Measurements from ENCODE around the gene GLDN.

The GLDN gene

DNA sequence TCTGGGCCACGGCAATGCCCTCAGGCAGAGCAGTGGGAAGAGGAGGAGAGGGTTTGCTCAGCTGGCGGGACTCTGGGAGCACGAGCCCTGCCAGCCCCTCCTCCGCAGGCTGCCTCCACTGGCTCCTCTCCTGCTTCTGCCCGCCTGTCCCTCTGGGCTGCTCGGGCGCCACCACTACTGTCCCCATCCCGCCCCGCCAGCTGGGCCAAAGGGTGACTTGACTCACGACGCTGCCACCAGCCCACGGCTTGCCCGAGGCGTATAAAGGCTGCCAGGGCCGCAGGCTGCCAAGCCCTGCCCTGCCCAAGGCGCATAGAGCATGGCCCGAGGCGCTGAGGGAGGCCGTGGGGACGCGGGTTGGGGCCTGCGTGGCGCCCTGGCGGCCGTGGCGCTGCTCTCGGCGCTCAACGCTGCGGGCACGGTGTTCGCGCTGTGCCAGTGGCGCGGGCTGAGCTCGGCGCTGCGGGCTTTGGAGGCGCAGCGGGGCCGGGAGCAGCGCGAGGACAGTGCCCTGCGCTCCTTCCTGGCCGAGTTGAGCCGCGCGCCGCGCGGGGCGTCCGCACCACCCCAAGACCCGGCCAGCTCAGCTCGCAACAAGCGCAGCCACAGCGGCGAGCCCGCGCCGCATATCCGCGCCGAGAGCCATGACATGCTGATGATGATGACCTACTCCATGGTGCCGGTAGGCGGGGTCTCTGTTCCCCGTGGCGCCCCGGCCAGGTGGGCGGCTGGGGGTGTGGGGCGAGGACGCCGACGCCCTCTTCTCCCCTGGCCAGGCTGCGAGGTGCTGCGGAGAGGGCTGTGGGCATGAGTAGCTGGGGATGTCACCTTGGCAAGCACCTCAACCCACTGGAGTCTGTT, at the start of gene GLDN:
GLDN (plus strand) TSS at position 290 of the 861 bp plus-strand sequence; CDS start at position 320, 30 bp downstream.
- peak within 1 kb of the TSS; percentile 47 for H3K4me3 ChIP-seq (ENCODE audit: low read depth, low read length)

DNA sequence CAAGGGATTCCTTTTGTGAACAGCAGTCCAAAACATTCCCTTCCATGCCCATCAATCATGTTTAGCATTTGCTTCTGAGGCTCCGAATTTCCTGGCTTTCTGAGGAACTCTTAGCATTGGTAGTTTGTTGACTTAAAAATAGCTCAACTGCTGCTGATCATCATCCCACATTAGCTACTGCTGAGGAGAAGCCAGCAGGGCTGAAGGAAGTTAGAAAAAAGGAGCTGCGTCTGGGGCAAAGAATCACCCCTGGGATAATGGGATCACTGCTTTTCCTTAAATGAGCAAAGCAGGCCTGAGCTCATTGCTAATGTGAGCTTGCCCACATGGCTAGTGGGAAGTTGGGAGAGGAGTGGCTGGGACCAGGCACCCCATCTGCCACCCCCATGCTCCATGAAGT, 42.8 kb upstream of the GLDN start:
- H3K4me3 ChIP-seq (ENCODE audit: low read depth, low read length) = no peak overlapping the region

DNA sequence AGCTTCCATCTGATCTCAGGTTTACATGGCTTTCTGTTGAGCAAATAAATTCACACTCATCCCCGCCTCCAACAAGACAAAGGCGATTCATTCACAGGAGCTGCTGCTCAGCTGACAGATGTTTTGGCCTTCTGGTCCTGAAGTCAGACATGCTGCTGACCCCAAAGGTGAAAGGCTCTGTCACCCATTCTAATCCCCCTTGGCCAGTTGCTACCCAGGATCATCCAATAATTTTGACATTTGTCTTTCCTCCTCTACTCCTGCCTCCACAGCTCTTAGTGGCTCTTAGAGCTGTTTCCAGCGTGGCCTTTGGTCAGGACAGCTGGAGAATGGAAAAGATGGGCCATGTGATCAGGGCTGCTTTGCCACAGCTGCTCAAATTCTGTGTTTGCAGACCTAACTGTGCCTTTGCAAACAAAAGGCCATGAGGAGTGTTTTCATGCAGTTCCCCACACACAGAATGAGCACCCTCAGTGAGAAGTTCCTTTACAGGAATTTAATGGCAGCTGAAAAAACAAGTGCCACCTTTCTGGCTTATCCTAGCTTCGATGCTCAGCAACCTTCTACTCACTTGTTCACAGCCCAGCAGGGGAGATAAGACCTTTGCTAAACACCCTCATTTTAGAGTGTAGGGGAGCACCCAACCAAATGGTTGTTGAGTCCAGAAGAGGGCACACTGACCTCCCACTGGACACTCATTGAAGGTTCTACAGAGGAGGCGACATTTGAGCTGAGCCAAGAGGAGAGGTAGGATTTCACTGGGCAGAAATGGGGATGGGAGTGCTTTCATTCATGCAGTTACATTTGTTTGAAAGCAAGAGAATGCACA, 42.1 kb upstream of the GLDN start:
- H3K4me3 ChIP-seq (ENCODE audit: low read depth, low read length) = no peak overlapping the region

DNA sequence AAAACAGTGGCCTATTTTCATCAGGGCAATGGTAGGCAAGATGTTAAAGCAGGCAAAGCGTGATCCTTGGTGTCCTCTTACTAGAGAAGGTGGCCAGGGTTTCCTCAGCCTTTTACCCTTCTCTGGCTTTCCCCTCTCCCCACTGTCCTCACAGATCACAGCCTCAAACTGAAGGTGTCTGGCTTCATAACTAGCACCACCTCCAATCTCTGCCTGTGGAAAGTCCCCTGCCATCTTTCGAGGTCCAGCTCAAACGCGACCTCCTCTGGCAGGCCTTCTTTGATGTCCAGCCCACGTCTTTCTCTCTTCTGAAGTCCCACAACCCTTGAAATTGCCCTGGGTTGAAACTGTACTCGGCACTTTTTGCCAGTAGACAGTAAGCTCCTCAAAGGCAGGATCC, 39.0 kb upstream of the GLDN start:
- H3K4me3 ChIP-seq (ENCODE audit: low read depth, low read length) = no peak overlapping the region

DNA sequence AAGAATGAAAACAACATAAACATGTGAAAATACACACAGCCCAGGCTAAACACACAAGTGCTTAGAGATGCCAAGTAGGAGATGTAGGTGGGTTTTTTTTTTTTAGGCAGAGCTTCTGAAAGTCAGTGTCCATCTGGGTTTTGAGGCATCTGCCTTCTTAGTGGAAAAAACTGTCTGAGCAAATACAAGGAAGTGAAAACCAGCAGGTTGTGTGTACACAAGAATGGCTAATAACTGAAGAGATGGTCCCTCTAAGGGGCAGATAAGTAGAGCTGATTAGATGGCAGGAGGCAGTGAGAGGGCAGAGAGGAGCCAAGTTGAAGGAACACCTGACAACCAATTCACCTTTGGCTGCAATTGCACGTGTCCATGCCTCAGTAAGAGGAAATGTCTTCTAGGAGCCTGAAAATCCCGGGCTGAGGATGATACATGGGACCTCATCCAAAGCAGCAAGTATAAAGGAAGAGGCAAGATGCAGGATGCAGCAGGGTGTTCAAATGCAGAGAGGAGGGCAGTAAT, 37.9 kb upstream of the GLDN start:
- H3K4me3 ChIP-seq (ENCODE audit: low read depth, low read length) = no peak overlapping the region

DNA sequence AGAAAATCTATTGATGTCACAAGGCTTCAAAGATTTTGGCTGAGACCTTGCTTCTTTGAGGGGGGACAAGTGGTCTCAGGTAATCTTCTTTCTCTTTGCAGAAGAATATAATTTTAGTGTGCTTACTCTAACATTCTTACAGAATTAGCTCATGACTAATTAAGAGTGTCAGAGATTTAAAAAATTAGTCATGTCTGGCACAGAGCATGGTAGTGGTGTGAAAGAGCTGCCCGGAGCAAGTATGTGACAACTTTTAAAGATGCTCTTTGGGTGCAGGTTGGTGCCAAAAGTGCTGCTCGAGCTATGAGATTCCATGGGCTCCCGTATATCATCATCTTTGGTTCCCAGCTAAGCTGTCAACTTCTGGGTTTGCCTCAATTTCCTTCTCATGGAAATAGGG, 34.1 kb upstream of the GLDN start:
- no peak overlapping the region for H3K4me3 ChIP-seq (ENCODE audit: low read depth, low read length)

DNA sequence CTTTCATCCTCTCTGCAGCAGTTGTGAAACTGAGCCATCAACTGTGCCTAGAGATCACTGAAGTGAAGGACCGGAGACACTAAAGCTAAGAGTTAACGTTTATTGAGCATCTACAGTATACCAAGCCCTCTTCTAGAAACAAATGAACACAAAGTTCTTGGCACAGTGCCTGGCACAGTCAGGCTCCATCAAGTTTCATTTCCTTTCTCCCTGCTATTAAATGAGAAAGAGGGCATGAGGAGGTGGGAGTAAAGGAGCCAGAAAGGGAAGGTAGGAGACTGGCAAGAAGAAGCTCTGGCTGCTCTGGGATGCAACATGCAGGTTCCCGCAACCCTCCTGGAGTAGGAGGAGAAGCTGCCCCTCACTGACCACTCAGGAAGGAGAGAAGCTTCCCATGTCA, 33.6 kb upstream of the GLDN start:
- H3K4me3 ChIP-seq (ENCODE audit: low read depth, low read length) = no peak overlapping the region

DNA sequence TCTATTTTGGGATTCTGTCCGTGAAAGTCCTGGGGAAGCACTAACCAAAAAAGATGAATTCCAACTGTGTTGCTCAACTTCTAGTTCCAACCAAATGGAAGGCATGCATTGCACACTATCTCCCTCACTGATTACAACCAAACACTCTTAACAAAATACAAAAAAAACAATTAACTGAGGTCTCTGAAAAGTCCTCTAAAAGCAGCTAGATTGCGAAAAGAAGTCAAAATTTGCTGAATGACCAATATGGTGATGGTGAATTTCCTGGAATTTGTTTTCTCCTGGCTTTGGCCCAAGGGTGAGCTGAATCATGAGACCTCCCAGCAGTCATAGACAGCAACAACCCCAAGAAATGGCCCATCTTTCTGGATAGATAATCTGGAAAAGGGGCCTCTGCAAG, 31.4 kb upstream of the GLDN start:
- H3K4me3 ChIP-seq (ENCODE audit: low read depth, low read length) = no peak overlapping the region

DNA sequence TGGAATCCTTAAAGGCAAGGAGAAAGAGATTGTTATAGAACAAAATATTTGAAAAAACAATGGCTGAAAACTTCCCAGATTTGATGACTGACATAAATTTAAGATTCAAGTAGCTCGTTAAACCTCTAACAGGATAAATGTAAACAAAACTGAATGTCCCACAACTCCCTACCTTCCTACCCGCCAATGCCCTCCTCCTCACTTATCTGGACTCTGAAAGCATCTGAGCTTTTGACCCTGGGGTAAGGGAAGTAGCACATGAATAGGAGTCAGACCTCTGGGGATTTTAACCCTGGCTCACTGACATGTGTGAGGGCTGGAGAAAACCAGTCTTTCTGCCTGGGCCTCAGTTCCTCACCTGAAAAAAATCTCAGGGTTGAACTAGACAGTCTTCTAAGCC, 29.9 kb upstream of the GLDN start:
- no peak overlapping the region for H3K4me3 ChIP-seq (ENCODE audit: low read depth, low read length)

DNA sequence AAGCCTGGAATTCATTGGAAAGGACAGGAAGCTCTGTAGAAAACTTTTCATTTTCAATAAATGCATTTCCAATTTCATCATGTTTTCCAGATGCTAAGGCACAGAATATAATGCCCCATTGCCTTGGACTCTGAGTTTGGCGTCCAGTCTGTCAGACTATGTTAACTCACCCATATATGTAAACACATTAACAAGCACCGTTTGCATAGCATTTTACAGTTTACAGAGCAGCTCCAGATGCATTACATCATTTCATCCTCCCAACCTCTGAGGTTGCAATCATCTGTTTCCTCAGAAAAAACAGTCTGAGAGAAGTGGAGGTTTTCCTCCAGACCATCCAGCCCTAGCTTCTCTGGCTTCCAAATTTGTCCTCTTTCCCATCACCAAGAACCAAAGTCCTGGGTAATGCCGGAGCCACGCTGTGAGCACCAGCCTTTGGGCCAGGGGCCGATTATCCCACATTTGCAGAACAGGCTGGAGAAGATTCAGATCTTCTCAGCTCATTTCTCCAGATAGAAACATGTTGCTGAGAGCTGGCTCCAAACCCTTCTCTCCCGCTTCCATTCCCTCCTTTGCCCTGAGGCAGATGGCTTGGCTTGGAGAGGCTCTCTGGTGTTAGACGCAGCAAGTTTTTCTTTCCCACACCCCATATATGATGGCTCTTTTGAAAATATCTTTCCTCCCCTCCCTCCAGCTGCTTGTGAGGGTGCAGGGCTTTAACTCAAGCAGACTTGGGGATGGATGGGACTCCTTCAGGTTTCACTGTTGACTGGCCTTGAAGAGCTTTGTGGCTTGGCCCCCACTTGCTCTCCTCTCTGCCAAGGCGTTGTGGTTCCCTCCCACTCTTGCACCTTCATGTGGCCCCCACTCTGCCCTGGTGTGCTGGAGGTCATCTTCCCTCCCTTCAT, 29.0 kb upstream of the GLDN start:
- H3K4me3 ChIP-seq (ENCODE audit: low read depth, low read length) = no peak overlapping the region

DNA sequence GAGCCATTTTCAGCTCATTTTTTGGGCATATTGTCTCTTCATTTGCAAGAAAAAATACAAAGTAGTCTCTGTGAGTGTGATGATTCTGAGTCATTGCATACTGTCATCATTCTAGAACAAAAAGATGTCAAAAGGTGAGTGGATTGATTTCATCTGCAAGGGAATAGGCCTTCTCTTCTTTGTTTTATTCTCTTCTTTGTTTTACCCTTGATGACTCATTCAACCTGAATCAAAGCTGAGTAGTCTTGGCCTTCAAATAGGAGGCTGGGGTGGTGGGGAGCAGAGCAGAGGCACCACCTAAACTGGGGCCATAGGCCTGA, 28.4 kb upstream of the GLDN start:
- H3K4me3 ChIP-seq (ENCODE audit: low read depth, low read length) = no peak overlapping the region

DNA sequence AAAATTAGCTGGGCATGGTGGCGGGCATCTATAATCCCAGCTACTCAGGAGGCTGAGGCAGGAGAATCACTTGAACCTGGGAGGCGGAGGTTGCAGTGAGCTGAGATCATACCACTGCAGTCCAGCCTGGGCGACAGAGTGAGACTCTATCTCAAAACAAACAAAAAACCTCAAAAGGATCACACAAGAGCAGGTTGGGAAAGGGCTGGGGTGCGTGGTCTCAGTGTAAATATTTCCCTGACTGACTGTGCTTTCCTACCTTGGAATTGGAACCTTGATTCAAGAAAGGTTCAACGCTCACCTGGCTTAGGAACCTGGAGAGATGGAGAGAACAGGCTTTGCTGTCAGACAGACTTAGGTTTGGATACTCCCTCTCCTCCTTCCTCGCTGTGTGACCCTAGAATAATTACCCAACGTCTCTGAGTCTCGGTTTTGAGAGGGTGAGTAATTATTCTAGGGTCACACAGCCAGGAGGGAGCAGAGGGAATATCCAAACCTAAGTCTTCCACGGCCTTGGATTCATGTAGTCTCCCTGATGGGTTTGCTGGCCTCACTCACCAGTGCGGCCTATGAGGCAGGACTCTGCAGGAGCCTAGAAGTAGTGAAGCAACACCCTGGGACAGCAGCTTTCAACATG, 27.7 kb upstream of the GLDN start:
- no peak overlapping the region for H3K4me3 ChIP-seq (ENCODE audit: low read depth, low read length)

DNA sequence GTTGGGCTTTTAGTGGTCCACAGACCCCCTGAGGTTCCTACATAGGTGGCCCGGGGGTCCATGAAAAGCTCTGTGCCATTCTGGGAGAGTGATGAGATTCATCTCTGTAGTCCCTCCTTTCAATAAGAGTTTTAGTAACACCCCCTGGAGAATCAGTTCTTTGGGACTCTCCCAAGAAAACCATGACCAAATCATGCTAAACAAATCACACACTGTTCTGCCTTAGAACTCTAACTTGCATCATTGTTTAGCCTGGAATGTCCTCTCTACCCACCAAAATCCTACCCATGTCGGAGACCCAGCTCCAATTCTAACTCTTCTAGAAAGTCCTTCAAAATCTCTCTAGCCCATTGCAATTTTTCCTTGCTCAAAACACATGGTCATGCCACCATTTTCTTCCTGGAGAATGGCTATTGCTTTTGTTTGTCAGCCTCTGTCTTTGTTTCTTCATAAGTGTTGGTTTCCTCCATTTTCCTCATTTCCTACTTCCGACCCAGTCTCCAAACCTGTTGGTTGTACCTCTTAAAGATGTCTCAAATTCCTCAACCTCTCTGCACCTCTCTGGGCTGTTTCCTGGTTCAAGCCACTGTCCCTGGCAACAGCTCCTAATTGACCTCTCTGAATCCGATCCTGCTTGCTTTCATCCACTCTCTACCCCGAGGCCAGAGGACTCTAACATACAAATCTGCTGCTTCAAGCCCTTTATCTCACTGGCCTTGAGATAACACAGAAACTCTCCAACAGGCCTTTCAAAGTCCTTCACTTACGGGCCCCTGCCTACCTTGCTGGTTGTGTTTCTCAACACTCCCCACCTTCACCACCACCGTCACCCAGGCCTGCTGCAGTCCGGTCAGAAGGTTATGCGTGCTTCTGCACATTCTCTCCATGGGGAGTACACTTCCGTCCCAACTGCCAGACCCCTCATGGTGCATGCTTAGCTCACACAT, 26.8 kb upstream of the GLDN start:
- H3K4me3 ChIP-seq (ENCODE audit: low read depth, low read length) = no peak overlapping the region

DNA sequence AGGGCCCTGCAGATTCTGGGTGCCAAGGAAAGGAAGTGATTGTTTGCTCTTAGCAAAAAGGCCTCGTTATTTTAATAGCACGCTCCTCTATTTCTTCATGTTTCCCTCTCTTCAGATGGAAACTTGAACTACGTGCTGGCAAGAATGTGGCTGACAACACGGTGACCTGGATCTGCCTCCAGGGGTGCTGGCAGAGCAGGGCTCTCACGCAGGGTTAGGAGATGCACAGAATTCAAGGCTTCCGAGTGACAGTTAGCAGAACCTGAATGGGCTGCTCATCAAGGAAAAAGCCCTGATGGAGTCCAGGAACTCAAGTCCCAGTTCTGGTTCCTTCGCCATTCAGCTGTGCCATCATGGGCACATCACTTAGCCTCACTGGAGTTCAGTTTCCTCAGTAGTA, 25.7 kb upstream of the GLDN start:
- no peak overlapping the region for H3K4me3 ChIP-seq (ENCODE audit: low read depth, low read length)

DNA sequence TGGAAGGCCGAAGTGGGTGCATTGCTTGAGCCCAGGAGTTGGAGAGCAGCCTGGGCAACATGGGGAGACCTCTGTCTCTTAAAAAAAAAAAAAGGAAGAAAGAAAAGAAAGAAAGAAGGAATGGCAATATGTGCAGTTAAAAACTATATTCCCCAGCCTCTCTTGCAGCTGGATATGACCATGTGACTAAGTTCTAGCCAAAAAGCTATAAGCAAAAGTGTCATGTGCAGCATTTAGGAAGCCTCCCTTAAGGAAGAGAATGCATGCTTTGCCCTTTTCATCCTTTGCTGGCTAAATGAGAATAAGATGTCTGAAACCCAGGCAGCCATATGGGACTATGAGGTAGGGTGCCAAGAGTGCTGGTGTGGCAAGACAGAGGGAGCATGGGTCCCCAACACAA, 24.8 kb upstream of the GLDN start:
- H3K4me3 ChIP-seq (ENCODE audit: low read depth, low read length) = no peak overlapping the region

DNA sequence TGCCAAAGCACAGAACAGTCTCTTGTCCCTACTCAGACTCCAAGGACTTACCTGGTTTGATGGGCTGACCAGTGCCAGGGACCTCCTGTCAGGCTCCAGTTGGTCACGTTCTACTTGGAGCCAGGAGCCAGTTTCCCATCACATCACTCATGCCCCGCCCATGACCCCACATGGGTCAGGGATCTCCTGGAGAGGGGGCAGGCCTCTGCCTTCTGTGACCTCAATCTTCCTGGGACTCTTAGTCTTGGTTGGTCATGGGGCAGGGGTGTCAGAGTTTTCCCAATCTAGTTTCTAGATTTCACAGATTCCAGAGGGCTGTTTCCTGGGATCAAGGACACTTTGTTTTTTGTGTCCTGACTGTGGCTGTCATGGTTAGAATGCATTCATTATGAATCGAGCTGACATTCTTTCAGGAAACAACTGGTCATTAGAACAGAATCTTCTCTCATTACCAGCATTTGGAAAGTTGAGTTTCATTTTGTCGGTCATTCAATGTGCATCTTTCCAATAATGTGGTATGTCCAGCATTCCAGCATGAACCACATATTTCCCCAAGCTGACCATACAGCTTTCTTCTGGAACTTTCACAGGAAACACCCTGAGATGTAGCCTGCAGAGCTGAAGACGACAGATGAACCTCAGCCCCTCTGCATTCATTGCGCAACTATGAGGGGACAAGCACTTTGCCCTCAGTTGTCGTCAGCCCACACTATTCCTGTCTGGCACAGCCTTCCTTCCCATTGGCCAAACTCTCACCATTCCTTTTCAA, 22.9 kb upstream of the GLDN start:
- H3K4me3 ChIP-seq (ENCODE audit: low read depth, low read length) = no peak overlapping the region

DNA sequence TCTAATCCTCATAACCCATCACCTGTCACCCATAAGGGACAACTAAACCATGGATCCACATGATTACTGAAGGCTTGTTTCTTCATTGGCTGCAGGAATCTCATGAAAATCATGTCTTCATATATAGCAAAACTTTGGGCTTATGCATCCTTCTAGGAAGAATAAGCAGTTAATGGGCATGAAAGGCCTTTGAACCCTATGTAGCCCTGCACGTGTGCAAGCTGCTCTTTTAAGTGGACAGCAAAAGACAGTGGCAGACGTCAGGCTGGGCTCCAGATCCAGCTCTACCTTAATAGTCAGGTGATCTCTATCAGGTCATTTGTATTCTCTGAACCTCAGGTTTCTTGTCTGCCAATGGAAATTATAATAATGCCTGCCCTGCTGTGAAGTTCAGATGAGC, 21.9 kb upstream of the GLDN start:
- H3K4me3 ChIP-seq (ENCODE audit: low read depth, low read length) = no peak overlapping the region

DNA sequence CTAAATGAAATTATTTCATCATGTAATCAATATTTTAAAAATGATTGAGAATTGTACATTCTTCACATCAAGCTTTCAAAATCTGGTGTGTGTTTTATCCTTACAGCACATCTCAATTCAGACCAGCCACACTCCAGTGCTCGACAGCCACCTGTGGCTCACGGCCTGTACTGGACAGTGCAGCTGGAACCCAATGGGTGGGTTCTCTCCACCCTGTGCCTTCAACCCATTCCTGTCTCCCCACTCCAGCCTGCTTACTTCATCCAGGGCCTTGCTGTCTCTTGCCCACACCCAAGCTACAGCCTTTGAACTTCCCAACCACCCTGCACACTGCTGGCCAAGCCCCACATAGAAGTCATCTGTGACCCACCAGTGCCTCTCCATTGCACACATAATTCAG, 20.6 kb upstream of the GLDN start:
- H3K4me3 ChIP-seq (ENCODE audit: low read depth, low read length) = no peak overlapping the region

DNA sequence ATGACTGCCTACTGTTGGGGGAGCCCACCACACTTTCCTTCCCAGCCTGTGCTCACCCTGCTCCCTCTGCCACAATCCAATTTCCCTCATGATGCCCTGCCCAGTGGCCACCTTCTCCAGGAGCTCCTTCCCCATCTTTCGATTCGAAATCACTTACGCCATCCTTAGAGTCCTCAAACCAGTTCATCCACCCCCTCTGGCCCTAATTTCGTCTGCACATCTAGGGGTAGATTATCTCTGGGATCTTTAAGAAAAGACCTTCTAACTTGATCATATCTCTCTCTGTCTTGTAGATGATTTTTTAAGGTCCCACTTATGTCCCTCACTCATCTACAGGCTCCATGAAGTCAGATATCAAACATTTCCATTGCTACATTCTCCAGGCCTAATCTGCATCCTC, 20.1 kb upstream of the GLDN start:
- no peak overlapping the region for H3K4me3 ChIP-seq (ENCODE audit: low read depth, low read length)

Data from iPS-11a (cell line).